HG03457 (cell line): ENCODE measurements around the gene OCEL1.
"Not testable (repeated sequence)": the region's sequence is repeated elsewhere in the genome, so short reads cannot be mapped to it uniquely, and the experiment has no call there.

Experiments used
- ATAC-seq: cut with Tn5 transposase; IDR thresholded peaks from one replicate; pipeline ENCODE4 v1.9.1; 2021; ENCODE audit warnings: moderate number of reproducible peaks; ENCODE audit not compliant: unreplicated experiment

The OCEL1 gene

DNA sequence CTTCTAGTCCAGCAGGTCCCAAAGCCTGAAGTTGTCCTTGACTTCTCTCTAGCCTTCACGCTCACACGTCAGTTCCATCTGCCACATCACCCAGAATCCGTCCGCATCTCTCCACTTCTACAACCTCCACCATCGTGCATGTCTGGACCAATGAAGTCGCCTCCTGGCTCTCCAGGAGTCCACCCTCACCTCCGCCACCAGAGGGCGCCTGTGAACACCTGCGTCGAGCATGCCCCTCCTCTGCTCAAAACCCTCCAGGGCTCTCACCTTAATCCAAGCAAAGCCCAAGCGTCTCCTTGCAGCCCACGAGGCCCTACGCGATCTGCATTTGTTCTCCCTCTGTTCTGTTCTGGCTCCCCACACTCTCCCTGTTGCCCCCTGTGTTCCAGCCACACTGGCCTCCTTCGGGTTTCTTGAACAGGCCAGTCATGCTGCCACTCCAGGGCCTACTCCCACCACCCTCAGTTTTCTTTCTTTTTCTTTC lies 34.9 kb downstream of the OCEL1 start:
- ATAC-seq, result peak; percentile 58

DNA sequence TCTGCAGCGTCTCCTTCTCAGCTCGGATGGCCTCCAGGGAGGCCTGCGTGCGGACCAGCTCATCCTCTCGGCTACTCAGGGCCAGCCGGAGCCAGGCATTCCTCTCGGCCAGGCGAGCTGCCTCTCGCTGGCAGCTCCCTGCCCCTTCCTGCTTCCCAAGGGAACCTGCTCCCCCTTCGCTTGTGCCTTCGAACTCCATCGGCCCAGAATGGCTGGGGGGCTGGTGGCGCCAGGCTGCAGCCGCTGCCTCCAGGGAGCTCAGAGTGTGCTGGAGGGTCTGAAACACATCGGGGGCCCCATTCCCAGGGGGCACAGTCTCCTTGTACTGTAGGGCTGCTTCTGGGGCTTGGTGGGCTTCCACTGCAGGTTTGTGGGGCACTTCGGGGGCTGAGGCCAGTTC lies 36.5 kb downstream of the OCEL1 start:
- no peak for ATAC-seq

DNA sequence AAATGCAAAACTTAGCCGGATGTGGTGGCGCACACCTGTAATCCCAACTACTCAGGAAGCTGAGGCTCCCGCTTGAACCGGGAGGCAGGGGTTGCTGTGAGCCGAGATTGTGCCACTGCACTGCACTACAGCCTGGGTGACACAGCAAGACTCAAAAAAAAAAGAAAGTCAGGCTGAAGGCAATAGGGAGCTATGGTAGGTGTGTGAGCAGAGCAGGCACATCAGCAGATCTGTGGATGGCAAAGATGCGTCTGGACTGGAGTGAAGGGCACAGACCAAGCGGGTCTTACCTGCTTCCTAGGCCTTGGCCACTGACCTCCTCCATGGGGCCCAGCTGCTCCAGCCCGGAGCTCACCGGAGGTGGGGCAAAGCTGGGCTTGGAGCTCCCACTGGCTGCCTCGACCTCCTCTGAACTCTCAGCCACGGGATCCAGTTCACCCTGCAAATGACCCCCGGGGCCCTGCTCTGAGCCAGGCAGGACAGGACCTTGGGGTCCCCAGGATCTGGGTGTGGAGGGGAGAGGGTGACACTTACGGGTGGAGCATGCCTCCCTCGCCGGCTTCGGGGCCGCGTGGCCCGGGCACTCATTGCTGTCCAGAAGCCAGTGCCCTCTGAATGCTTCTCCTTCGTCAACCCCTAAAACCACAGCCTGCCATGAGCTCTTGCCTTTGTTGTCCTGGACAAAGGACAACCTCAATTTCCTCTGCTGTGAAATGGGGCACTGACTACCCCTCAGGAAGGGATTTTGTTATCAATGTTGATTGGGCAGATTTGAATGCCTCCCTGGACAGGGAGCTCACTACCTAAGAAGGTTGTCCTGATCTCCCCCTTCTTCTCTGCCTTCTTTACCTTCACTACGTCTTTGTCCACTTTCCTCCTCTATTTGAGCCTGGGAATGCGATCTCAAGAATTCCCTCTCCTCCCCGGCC lies 38.0 kb downstream of the OCEL1 start:
- ATAC-seq, result no peak

DNA sequence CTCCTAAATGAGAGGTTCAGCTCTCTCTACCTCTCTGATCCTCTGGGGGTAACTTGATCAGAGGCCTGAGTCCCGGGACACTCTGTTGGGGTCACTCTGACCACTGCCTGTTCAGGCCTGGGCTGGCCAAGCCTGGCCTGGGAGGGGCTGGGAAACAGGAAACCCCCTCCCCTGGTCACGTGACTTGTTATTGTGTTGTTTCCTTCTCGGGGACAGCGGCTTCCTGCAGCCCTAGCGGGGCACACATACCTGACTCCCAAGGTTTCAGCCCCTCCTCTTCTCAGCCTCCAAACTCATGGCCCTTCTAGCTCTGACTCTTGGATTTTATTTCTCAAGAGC lies 38.6 kb downstream of the OCEL1 start, which contains the start of gene USHBP1:
Gene USHBP1, minus strand, starts transcription at position 105 of the 339 bp plus-strand sequence. CDS start 446 bp downstream, outside the sequence.
- no peak for ATAC-seq

DNA sequence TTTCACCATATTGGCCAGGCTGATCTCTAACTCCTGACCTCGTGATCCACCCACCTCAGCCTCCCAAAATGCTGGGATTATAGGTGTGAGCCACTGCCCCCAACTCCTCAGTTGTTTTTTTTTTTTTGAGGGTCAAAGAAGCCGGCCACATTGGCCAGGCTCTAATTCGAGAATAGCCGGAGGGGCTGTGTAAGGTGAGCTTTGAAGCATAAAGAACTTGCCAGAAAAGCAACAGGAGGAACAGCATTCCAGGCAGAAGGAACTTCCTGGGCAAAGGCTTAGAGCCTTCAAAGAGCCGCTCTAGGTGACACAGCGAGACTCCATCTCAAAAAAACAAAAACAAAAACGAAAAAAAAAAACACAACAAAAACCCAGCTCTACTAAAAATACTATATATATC lies 40.0 kb downstream of the OCEL1 start:
- no peak for ATAC-seq

DNA sequence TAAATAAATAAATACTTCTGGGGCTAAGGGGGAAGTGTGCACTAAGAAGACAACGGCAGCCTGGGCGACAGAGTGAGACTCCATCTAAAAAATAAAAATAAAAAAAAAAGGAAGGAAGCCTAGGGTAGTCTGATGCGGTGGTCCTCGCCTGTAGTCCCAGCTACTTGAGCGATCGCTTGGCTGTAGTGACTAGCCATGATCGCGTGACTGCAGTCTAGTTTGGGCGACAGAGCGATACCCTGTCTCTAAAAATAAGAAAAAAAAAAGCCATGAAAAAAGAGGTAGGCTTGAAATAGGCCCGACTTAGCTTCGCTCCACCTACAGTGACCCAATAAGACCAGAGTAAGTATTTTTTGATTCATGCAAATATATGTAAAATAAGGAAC lies 40.6 kb downstream of the OCEL1 start:
- no peak for ATAC-seq

DNA sequence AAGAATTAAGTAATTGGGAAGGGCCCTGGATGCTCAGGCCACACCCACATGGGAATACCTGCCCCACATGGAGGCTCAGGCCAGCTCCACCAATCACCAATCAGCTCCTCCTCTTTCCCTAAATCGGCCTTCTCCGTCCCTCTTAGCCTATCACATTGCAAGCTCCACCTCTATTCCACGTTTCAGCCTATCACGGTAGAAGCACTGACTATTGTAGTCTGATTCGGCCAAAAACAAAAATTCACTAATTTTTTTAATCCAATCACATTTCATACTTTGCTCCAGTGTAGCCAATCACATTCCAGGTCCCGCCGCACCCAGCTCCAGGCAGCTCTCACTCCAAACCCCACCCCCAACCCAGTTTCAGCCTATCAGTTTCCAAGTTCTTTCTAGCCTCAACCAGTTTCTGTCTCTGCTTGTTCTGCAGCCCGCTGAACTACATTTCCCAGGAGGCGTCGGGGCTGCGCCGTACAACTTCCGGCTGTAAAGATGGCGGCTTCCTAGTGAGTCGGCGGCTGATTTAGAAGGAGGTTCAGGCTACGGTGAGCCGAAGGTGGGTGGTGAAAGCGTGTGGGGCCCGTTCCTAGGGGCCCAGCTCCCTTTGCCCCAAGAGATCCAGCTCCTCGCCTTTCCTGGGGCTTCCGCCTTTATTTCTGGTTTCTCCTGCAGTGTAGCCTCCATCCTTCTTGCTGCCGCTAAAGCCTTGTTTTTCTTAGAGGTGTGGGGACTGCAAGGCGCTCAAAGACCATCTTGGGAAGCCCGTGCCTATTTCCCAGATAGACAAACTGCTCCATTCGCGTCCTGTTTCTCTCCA lies 41.2 kb downstream of the OCEL1 start, which contains the start of gene BABAM1:
Gene BABAM1, plus strand, starts transcription at position 469 of the 814 bp plus-strand sequence. CDS start 1,364 bp downstream, outside the sequence.
- peak; percentile 74 for ATAC-seq

DNA sequence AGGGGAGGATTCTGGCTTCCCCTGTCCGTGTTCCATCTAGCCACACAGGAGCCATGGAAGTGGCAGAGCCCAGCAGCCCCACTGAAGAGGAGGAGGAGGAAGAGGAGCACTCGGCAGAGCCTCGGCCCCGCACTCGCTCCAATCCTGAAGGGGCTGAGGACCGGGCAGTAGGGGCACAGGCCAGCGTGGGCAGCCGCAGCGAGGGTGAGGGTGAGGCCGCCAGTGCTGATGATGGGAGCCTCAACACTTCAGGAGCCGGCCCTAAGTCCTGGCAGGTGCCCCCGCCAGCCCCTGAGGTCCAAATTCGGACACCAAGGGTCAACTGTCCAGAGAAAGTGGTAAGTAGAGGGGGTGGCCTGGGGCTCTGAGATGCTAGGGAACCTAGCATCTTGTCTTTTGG lies 42.7 kb downstream of the OCEL1 start:
- ATAC-seq, result no peak

DNA sequence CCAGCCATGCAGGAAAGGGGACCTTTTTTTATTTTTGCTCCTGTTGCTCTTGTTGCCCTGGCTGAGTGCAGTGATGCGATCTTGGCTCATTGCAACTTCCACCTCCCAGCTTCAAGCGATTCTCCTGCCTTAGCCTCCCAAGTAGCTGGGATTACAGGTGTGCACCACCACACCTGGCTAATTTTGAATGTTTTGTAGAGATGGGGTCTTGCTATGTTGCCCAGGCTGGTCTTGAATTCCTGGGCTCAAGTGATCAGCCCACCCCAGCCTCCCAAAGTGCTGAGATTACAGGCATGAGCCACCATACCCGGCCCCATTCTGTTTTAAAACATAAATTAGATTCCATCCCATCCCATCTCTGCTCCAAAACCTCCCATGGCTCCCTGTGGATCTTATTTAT lies 48.9 kb downstream of the OCEL1 start:
- ATAC-seq, result not testable (repeated sequence)

DNA sequence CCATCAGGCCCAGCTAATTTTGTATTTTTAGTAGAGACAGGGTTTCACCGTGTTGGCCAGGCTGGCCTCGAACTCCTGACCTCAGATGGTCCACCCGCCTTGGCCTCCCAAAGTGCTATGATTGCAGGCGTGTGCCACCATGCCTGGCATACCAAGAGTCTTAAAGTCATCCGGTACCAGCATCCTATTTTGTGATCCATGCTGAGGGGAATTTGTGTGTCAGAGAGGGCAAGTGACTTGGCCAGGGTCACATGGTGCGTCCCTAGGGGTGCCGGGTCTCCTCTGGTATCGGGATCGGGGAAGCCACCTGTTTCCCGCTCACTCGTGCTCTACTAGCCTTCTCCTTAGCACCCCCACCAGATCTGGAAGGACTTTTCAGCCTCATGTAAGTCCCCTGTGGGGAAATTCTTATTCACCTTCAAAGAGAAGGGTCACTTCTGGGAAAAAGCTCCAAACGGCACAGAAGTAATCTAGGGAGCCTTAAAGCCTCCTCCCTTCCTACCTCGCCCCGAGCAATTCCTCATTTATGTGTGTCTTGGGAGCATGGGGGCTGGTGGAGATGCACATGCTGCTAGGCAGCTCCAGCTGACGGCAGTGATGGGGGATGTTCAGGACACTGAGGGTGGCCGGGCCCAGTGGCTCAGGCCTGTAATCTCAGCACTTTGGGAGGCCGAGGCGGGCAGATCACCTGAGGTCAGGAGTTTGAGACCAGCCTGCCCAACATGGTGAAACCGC lies 49.6 kb downstream of the OCEL1 start:
- no peak for ATAC-seq
